NCI-H1105 treated with DMSO at 0.1 percent for 48 hours (cell line): Measurements from ENCODE around the gene LOXHD1.

Experiments
- DNase-seq: peaks from one replicate; lab custom pipeline; 2025; lab: John Stamatoyannopoulos, UW

Gene LOXHD1

GRCh38 chr18:46657115-46657955, at the start of gene LOXHD1:
Gene LOXHD1, minus strand, starts transcription at chr18:46657220. Its CDS starts 187 bp downstream, at chr18:46657033.
- DNase-seq: no peak

- no peak for DNase-seq
These were observed 48.5 kb upstream of the LOXHD1 start for GRCh38 chr18:46705521-46705920.

GRCh38 chr18:46704816-46705215, 47.8 kb upstream of the LOXHD1 start:
- no peak for DNase-seq

- DNase-seq: no peak
These were observed 47.2 kb upstream of the LOXHD1 start for GRCh38 chr18:46704189-46704588.

DNA sequence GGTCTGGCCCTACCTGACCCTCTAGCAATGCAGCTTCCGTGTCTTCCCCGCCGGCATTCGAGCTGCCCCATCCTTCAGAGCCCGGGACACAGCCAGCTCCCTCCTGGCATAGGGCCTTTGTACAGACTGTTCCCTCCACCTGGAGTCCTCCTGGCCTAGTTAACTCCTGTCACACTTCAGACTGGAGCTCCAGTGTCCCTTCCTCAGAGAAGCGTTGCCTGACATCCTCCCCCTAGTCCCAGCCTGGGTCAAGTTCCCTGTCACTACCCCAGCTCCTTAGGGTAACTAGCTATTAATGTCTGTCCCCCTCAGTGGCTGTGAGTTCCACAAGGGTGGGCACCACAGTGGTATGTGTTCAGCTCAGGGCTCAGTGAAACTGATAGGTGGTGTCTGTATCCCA, 45.5 kb upstream of the LOXHD1 start:
- DNase-seq: no peak

- DNase-seq: no peak
These were observed 43.2 kb upstream of the LOXHD1 start for GRCh38 chr18:46700066-46700824.

DNA sequence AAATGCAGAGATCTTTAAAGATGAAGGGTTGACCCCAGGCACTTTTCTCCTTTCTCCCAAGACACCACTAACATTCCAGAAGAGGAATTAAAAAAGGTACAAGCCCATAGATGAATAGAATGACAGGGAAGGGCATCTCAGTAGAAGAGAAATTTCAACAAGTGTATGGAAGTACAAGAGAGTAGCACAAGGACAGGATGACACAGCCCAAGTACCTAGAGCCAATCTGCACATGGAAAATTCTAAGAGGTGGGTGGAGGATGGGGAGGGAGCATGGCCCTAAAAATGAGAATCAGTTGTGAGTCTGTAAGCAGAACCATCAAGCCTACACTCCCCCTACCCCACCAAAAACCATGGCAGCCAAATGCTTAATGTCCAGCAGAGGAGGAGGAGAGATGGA, 39.7 kb upstream of the LOXHD1 start:
- no peak for DNase-seq

DNA sequence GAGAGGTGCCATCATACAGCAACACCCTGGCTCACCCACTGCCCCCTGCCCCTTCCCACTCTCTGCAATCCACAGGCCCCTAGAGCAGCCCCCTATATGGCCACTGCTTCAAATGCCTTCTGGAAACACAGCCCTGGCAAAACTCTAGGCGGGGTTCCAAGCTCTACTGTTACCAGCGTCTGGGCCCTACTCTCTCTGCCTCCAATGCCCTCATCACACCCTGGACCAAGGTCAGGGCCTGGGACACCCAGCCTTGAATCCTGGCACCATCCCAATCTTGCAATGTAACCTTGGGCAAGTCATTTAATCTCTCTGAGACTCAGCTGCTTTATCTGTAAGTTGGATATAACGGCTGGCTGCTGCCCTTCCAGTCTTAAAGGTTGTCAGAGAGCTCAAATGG, 39.2 kb upstream of the LOXHD1 start:
- DNase-seq: no peak

GRCh38 chr18:46693996-46694395, 37.0 kb upstream of the LOXHD1 start:
- DNase-seq: no peak

GRCh38 chr18:46688853-46689525, 32.0 kb upstream of the LOXHD1 start:
- DNase-seq: no peak

GRCh38 chr18:46686186-46686585, 29.2 kb upstream of the LOXHD1 start:
- DNase-seq: no peak

GRCh38 chr18:46683252-46683651, 26.2 kb upstream of the LOXHD1 start:
- DNase-seq: no peak

DNA sequence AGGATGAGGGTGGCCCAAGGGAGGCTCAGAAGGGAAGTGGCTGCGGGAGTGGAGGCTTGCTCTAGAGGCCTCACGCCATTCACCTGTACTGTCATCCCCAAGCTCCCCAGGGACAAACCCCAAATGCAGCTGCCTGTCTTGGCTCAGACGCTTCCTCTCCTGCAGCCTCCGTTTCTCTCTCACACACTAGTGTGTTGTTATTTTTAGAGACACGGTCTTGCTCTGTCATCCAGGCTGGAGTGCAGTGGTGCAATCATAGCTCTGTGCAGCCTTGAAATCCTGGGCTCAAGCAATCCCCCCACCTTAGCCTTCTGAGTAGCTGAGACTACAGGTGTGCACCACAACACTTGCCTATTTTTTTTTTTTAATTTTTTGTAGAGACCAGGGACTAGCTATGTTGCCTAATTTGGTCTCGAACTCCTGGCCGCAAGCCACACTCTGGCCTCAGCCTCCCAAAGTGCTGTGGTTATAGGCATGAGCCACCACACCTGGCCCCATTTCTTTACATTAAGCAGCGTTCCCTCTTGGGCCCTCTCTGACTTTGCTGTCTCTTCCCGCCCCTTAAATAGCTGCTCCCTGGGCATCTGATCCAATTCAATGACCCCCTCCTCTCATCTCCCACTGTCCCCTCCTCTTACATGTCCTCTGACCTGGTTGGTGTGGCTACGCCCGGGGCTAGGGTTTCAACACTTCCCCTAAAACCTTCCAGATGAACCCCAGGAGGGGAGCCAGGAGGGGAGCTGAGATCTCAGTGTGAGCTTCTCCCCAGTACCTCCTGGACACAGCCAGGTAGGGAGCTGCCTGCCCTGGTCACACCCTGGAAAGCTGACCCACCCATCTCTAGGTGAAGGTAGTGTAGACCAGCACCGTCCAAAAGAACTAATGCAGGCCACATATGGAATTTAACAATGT, 24.0 kb upstream of the LOXHD1 start:
- DNase-seq: no peak

DNA sequence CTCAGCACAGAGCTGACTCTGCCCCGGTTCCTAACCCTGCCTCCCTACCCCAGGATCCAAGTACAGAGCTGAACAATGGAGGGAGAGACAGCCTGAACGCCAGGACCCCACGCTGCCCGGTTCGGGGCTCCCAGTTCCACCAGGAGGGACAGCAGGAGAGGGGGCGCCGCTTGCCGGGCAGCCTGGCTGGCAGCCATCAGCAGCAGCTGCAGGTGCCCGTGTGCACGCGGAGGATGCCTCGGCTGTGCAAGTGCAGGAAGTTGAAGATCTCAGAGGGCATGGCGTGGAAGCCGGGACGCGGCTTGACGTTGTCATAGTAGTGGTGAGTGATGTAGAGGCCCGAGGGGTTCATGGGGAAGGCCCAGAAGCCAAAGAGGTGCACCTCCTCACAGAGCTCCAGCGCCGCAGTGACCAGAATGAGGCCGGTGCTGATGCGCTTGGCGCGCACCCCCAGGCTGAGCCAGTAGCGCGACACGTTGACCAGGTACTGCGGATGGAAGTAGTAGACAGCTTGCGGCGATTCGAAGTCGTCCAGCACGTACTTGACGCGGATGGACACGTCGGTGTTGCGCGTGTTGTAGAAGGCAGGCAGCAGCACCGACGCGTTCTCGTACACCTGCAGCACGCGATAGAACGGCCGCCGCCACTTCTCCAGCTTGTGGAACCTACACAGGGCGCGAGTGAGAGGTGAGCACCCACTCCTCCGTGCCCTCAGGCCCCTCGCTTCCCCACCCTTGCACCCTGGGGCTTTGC, 23.0 kb upstream of the LOXHD1 start:
- no peak for DNase-seq

- no peak for DNase-seq
These were observed 21.9 kb upstream of the LOXHD1 start for GRCh38 chr18:46678785-46679399.

DNA sequence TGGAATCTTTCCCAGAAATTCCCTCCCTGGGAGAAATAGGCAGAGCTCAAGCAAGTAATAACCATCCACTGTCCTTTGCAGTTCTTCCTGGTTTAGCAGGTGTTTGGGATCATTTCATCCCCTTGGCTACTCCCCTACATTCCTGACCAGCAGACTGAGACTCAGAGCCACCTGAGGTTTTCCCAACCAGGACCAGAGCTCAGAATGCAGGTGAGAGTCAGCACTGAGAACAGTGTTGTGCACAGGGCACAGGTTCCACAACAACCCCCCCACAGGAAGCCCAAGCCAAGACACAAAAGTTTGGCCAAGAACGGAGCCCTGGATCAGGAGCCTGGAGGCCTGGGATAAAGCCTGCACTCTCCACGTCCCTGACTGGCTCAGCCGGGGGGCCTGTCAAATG, 21.0 kb upstream of the LOXHD1 start:
- no peak for DNase-seq

DNA sequence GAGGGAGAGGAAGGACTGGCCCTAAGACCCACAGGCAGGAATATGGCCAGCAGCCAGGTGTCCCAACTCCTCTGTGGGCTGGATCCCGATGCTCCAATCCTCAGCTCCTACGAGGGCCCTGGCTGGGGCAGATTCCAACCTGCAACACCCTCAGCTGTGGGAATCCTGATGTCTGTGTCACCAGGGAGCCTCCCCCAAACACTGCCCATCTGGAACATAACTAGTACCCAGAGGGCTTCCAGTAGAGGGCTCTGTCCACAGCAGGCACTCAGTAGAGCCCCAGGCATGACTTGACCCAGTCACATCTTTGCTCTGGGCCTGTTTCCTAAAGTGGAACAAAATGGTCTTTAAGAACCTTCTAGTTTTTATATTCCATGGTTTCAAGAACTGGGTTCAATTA, 20.6 kb upstream of the LOXHD1 start:
- no peak for DNase-seq

DNA sequence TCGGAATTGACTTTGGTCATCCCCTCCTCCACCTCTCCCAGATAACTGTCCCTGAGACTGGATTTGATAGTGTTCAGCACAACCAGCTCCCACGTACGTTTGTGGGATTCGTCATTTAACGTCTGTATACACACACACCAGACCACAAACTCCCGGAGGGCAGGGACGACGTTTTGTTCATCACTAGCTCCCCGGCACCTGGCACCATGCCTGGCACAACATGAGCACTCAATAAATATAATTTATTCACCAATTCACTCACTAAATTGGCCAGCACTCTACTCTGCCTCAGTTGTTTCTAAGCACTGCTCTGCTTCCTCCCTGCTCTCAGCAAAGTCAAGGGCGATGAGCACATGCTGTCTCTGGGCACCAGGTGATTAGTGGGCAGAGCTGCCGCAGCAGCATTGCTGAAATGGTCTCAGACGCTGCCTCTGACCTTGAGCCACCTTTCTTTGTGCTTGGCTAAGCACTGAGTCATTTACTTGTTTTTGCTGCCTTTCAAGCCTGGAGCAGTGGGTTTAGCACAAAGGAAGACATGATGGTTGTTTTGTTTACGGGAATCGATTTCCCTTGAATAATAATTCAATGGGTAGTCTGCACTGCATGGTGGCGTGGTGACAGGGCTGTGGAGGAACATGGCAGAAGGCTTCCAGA, 19.3 kb upstream of the LOXHD1 start:
- DNase-seq: no peak

DNA sequence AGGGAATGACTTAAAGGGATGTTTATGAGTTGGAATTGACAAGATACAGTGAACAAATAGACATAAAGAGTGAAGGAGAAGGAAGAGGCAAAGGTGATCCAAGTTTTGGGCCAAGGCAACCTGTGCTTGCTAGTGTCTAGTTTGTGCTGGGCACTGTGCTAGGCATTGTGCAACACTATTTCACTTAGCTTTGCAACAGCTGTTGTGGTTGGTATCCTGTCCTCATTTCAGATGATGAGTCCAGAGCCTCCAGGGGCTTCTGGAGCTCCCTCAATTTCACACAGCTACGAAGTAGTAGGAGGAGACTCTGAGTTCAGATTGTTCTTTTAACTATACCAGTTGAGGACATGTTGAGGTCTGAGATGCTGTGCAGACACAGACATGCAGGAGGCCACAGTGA, 18.1 kb upstream of the LOXHD1 start:
- no peak for DNase-seq
